GM12873 (cell line): Measurements from ENCODE around the gene SLC26A4.

Source experiments
- CTCF ChIP-seq: IDR thresholded peaks from 2 replicates; pipeline ENCODE4 v1.5.1; 2012; ENCODE audit warnings: low read depth, mild to moderate bottlenecking, moderate library complexity, low read length, control low read depth; ENCODE audit not compliant: insufficient read depth; ENCODE audit errors: missing control alignments

Gene SLC26A4

GRCh38 chr7:107642501-107642900 lies 18.1 kb upstream of the SLC26A4 start:
- no peak for TF ChIP-seq CTCF

GRCh38 chr7:107643407-107643806 lies 17.2 kb upstream of the SLC26A4 start:
- no peak for TF ChIP-seq CTCF

- TF ChIP-seq CTCF = no peak
These were observed 16.7 kb upstream of the SLC26A4 start for GRCh38 chr7:107643938-107644308.

GRCh38 chr7:107644309-107644974 lies 16.2 kb upstream of the SLC26A4 start:
- TF ChIP-seq CTCF = no peak

DNA sequence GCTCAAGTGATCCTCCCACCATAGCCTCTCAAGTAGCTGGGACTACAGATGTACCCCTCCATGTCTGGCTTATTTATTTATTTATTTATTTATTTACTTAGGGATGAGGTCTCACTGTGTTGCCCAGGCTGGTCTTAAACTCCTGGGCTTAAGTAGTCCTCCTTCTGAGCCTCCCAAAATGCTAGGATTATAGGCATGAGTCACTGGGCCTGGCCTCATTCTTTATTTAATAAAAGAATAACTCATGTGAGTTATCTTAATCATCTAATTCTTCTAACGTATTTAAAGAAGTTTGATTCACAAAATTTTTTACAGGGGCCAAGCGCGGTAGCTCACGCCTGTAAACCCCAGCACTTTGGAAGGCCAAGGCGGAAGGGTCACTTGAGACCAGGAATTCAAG lies 8.0 kb upstream of the SLC26A4 start:
- TF ChIP-seq CTCF = no peak

- TF ChIP-seq CTCF = no peak
These were observed 2.2 kb upstream of the SLC26A4 start for GRCh38 chr7:107658467-107658866.

DNA sequence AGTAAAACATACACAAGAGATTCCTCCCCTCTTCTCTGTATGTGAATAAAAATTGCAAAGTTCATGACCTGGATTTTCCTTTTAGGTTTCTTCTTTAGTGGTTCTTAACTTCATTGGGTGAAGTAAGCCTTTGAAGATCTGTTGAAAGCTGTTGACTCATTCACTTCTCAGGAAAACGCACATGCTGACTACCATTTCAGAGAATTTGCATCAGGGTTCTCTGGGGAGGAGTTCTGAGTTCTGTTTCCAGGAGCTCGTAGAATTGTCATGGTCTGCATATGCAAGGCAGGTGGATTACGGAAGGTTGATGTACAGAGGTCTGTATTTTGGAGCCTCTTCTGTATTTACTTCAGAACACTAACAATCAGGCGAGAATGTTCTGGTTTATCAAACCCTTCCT lies 962 bp upstream of the SLC26A4 start:
- TF ChIP-seq CTCF = no peak
